ENCODE results near the gene PALM3.
A peak's percentile ranks its signal among the peaks of the same experiment; 100 is the strongest.

The PALM3 gene

GRCh38 chr19:14080887-14081796 lies 19.3 kb upstream of the PALM3 start:
- Histone ChIP-seq H3K79me2 (ENCODE audit: insufficient read depth, low read length) (no peaks in the 10 kb centered on the region), H3K9me2 (ENCODE audit: low read depth, low read length) (no peaks in the 10 kb centered on the region), H3K36me3 (ENCODE audit: insufficient read depth, low read length) (peaks cover under 1% of the 10 kb centered on the region; the same call in 1 of the 2 replicates), H3K27ac (ENCODE audit: low read depth, low read length, poor library complexity, severe bottlenecking) (peak overlapping the region; percentile 26), H3K9ac (ENCODE audit: low read length) (peak overlapping the region; percentile 90), H2AFZ (ENCODE audit: low read length) (peak overlapping the region; percentile 42; the same call in 1 of the 2 replicates), H3K4me2 (ENCODE audit: low read length) (peak overlapping the region; percentile 99), H3K4me1 (ENCODE audit: insufficient read depth, low read length, severe bottlenecking) (peaks cover 18% of the 10 kb centered on the region), H3F3A (ENCODE audit: insufficient read depth, low read length) (no peaks in the 10 kb centered on the region), H3K4me3 (ENCODE audit: low read depth, low read length, poor library complexity, severe bottlenecking) (peak overlapping the region; percentile 82), H3K9me3 (ENCODE audit: low read length) (no peaks in the 10 kb centered on the region), H3K27me3 (ENCODE audit: insufficient read depth, low read length) (no peaks in the 10 kb centered on the region), H4K20me1 (ENCODE audit: insufficient read depth, low read length) (no peaks in the 10 kb centered on the region)
- TF ChIP-seq CTCF (IDR thresholded peaks at IDR 0.05; ENCODE audit: low read length) (no peak), EZH2 (IDR thresholded peaks at IDR 0.05; ENCODE audit: borderline replicate concordance, low read length) (no peak)

GRCh38 chr19:14078411-14078810 lies 16.5 kb upstream of the PALM3 start:
- no peaks in the 10 kb centered on the region for H3K79me2 ChIP-seq (ENCODE audit: insufficient read depth, low read length)
- H3K4me2 ChIP-seq (ENCODE audit: low read length), result no peak overlapping the region
- no peaks in the 10 kb centered on the region for H3K9me3 ChIP-seq (ENCODE audit: low read length)
- TF ChIP-seq EZH2 (IDR thresholded peaks at IDR 0.05; ENCODE audit: borderline replicate concordance, low read length) (no peak), CTCF (IDR thresholded peaks at IDR 0.05; ENCODE audit: low read length) (no peak)
- peaks cover 36% of the 10 kb centered on the region for H3K4me1 ChIP-seq (ENCODE audit: insufficient read depth, low read length, severe bottlenecking)
- no peak overlapping the region for H2AFZ ChIP-seq (ENCODE audit: low read length)
- no peaks in the 10 kb centered on the region for H3K9me2 ChIP-seq (ENCODE audit: low read depth, low read length)
- no peak overlapping the region for H3K4me3 ChIP-seq (ENCODE audit: low read depth, low read length, poor library complexity, severe bottlenecking)
- H3K27ac ChIP-seq (ENCODE audit: low read depth, low read length, poor library complexity, severe bottlenecking), result no peak overlapping the region
- no peaks in the 10 kb centered on the region for H4K20me1 ChIP-seq (ENCODE audit: insufficient read depth, low read length)
- no peak overlapping the region for H3K9ac ChIP-seq (ENCODE audit: low read length)
- no peaks in the 10 kb centered on the region for H3F3A ChIP-seq (ENCODE audit: insufficient read depth, low read length)
- no peaks in the 10 kb centered on the region for H3K36me3 ChIP-seq (ENCODE audit: insufficient read depth, low read length)
- no peaks in the 10 kb centered on the region for H3K27me3 ChIP-seq (ENCODE audit: insufficient read depth, low read length)

DNA sequence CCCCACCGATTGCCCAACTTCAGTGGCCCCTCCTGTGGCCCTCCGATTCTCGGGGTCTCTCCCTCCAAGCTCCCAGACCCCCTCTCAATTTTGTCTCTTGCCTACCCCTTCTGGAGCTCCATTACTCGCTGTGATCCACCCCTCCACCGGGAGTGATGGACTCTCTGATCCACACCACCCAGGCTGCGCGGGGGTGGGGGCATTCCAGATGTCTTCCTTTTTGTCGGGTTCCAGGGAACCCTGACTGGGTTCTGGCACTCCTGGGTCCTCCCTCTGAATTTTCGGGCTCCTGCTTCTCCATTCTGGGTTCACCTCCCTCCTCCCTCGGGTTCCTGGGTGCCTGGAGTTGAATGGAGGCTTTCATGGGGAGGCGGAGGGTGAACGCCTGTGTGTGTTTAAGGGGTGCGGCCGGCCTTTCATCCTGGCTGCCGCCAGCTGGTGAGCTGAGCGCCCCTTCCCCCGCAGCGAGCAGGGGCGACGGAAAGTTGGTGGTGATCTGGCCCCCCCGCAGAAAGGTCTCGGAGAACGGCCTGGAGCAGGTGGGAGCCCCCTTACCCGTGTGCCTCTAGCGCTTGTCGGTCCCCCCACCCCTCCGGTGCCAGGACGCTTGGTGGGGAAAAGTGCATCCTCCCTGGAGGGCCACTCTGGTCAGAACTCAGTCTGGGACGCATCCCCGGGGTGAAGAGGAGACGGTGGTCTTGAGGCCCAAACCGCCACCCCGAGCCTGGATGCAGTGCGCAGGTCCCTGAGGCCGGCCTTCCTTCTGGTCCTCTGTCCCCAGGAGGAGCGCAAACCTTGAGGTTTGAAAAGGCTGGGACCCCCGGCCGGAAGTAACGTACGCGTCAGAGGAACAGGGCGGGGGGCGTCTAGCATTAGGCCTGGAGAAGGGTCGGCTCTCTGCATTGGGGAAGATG lies 12.3 kb upstream of the PALM3 start:
- no peaks in the 10 kb centered on the region for H4K20me1 ChIP-seq (ENCODE audit: insufficient read depth, low read length)
- H3K9me3 ChIP-seq (ENCODE audit: low read length), result no peaks in the 10 kb centered on the region
- no peaks in the 10 kb centered on the region for H3K79me2 ChIP-seq (ENCODE audit: insufficient read depth, low read length)
- no peaks in the 10 kb centered on the region for H3K27me3 ChIP-seq (ENCODE audit: insufficient read depth, low read length)
- peak overlapping the region; percentile 71 for H3K4me2 ChIP-seq (ENCODE audit: low read length)
- no peak overlapping the region for H2AFZ ChIP-seq (ENCODE audit: low read length)
- peak overlapping the region; percentile 48; the same call in 1 of the 2 replicates for H3K9ac ChIP-seq (ENCODE audit: low read length)
- H3K4me1 ChIP-seq (ENCODE audit: insufficient read depth, low read length, severe bottlenecking), result peaks cover 30% of the 10 kb centered on the region
- H3K9me2 ChIP-seq (ENCODE audit: low read depth, low read length), result no peaks in the 10 kb centered on the region
- H3F3A ChIP-seq (ENCODE audit: insufficient read depth, low read length), result no peaks in the 10 kb centered on the region
- H3K4me3 ChIP-seq (ENCODE audit: low read depth, low read length, poor library complexity, severe bottlenecking), result peak overlapping the region; percentile 58
- H3K36me3 ChIP-seq (ENCODE audit: insufficient read depth, low read length), result no peaks in the 10 kb centered on the region
- no peak for TF ChIP-seq CTCF (IDR thresholded peaks at IDR 0.05; ENCODE audit: low read length)
- TF ChIP-seq EZH2 (IDR thresholded peaks at IDR 0.05; ENCODE audit: borderline replicate concordance, low read length), result no peak
- no peak overlapping the region for H3K27ac ChIP-seq (ENCODE audit: low read depth, low read length, poor library complexity, severe bottlenecking)

Measured in OCI-LY1 (cell line).